HG03469 (cell line): ENCODE measurements around the gene KDM5B.
"Not testable (repeated sequence)": the region's sequence is repeated elsewhere in the genome, so short reads cannot be mapped to it uniquely, and the experiment has no call there.

ENCODE experiments used
- ATAC-seq: cut with Tn5 transposase; IDR thresholded peaks from one replicate; pipeline ENCODE4 v1.9.1; 2021; ENCODE audit warnings: mild to moderate bottlenecking, moderate library complexity, moderate number of reproducible peaks; ENCODE audit not compliant: unreplicated experiment

Gene KDM5B

DNA sequence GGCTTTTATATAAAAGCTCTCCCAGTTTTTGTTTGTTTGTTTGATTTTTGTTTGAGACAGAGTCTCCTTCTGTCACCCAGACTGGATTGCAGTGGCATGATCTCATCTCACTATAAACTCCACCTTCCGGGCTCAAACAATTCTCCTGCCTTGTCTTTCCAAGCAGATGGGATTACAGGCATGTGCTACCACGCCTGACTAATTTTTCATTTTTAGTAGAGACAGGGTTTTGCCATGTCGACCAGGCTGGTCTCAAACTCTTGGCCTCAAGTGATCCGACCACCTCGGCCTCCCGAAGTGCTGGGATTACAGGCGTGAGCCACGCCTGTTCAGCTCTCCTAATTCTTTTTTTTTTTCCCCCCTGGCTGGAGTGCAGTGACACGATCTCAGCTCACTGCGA is 6.9 kb upstream of the KDM5B start:
- ATAC-seq: no peak

DNA sequence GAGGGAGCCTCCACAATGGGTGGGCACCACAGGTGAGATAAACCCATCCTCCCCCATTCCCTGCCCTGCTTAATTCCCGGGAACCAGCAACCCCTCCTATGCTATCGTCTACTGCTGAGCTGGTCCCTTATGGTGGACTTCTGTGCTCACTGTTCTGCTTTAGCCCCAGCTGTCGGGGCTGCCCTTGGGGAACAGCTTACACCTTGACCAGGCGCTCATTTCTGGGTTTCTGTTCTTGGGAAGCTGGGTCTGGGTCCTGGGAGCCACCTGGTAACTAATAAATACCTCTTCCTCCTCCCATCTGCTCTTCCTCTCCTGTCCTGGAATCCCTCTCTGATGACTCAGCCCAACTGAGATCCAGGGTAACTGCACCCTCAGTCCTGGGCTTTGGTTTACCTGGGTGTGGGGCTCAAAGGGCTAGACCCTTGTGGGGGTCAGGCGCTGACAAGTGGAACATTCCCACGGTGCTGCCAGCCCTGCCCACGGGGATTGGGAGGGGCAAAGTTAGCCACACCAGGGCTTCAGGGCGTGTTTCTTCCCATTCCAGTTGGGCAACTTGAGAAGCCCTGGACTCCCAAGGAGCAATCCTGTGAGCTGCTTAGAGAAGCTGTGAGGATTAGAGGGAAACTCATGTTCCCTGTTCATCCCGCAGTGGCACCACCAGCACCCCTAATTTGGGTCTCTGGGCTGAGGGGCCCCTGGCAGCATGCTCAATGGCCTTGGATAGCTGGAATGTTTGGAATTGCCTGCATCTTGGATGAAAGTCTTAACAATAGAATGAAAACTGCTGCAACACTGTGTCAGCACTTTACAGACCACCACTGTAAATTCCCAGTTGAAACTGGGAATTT is 4.2 kb upstream of the KDM5B start:
- ATAC-seq: no peak

GRCh38 chr1:202811296-202812175 is 3.3 kb upstream of the KDM5B start:
- ATAC-seq: no peak

- ATAC-seq: peak; percentile 47
Measured at GRCh38 chr1:202810615-202811295, 2.5 kb upstream of the KDM5B start, which contains the start of gene PCAT6. Gene PCAT6 (plus strand): TSS chr1:202810954.

DNA sequence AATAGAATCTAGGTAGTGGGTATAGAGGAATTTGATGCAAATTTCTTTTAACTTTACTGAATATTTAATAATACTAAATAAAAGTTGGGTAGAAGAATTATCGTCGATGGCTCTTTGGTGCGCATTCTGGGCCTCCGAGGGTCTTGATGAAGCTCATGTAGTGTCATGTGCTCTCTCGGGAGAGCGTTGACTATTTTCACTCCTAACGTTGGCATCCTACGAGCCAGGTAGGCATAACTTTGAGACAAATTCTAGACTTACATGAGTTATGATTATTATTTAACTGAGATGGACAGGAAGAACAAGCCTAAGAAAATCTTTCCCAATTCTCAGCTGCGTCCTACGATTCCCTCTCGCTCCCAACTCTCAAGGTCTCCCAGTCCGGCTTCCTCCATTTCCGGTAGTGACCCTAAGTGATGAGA is 2.0 kb upstream of the KDM5B start:
- ATAC-seq: no peak

DNA sequence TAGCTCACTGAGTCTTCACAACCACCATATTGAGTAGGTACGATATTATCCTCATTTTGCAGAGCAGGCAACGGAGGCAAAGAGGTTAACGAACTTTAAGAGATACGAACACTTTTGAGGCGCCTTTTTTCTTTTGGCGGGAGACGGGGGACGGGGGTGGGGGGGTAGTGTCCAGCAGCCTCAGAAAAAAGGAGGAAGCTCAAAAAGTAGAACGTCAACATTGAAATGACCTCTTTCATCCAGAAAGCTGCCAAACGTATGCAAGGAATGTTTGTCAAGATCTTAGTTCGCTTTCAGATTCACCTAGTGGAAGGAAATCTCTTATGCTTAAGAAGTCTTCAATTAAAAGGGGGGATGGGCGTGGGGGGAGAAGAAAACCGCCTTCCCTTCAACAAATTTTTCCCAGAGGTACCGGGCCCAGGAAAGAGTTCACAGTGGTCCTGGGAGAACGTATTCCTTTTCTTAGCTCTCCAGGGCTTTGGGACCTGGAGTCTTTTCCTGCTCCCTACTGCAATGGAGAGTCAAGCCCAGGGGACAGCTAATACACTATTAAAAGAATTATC is 1.5 kb upstream of the KDM5B start:
- no peak for ATAC-seq

- no peak for ATAC-seq
Measured at GRCh38 chr1:202807451-202807925, 733 bp downstream of the KDM5B start.

- no peak for ATAC-seq
Measured at GRCh38 chr1:202806845-202807450, 1.3 kb downstream of the KDM5B start.

DNA sequence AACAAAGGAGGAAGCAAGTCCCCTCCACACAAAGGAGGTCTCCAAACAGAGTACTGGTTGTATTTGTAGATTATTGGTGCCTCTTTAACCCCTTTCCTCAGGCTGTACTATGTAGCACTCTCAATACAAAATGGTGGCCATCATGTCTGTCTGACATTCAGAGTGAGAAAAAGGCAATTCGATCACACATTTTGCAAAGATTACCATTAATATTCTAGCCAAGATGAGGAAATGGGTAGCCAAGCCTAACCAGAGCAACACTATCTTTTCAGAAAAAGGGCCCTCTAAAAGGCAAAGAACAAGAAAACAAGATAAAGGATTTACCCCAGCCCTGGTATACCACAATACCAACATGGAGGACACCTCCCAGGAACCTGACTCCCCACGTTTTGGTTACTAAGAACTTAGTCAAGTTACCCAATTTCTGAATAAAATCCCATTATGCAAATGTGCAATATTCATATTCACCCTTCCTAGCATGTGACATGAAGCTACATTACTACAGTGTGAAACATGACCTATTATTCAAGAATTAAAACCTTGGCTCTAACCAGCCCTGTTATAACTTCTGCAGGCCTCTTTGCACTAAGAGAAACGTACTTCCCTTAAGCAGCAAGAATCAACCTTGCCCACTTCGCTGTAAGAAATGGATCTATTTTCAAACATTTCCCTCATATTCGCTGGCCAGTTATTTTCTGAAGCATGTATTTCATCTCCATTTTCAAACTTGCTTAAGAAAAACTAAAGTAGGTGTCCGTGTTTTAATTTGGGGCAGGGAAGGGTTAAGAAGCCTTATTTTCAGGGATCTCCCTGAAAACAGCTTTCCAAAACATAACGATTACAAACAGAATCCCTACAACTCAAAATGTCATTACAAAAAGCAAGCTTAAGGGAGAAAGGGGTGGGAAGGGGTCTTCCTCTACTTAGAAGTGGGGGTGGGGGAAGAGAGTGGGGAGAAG is 2.1 kb downstream of the KDM5B start:
- ATAC-seq: no peak

DNA sequence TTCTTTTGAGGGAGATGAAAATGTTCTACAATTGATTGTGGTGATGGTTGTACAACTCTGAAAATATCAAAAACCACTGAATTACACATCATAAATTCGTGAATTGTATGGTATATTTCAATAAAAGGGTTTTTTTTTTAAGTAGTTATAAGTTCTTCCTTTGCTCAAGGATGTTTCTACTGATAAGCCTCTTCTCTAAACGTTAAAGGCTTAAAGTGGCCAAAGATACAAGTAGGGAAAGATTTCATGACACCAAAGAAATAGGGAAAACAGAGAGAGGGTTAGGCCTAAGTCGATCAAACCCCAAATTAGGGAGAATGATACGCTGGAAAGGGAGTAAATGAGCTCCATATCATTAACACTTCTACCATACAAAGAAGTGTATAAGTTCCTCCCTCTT is 4.1 kb downstream of the KDM5B start:
- no peak for ATAC-seq

DNA sequence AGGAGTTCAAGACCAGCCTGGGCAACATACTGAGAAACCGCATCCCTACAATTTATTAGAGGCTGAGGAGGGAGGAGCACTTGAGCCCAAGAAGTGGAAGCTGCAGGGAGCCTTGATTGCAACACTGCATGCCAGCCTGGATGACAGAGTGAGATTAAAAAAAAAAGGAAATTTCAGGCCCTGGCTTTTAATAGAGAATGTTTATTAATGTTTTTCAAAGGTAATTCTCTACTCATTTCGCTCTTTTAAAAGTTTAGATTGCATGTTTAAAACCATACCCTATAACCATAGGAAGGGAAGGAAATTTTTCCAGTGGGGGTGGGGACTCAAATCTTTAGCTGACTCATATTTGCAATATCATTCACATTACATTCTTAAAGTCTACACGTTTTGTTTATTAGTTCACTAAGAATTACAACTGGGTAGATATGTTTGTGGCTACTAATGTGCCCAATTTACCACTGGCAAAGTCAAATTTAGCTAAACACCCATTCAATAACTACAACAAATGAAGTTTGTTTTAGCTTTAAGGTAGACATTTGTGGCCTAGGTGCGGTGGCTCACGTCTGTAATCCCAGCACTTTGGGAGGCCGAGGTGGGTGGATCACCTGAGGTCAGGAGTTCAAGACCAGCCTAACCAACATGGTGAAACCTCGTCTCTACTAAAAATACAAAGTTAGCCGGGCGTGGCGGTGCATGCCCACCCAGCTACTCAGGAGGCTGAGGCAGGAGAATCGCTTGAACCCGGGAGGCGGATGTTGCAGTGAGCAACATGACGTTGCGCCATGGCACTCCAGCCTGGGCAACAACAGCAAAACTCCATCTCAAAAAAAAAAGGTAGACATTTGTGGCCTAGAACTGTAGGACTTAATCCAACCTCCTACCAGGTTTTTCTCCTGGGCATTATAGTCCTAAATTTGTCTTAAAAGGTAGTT is 5.0 kb downstream of the KDM5B start:
- ATAC-seq: no peak

DNA sequence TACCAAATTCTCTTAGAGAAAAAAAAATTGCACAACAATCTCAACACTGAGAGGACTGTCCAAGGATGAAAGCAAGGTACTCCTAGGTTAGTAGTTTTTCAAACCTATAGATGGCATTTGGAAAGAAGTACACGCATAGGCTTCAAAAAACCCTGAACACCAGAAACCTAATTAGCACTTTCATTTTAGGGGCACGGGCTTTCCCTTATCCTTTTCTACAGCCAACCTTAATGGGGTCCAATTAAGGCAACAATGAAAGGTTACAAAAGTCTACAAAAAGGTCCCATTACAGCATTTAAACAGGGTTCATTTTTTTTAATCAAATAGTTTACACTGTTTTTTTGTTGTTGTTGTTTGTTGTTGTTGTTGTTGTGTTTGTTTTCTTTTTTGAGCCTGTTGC is 6.2 kb downstream of the KDM5B start:
- ATAC-seq: no peak

GRCh38 chr1:202801175-202801574 is 7.0 kb downstream of the KDM5B start:
- ATAC-seq: no peak

DNA sequence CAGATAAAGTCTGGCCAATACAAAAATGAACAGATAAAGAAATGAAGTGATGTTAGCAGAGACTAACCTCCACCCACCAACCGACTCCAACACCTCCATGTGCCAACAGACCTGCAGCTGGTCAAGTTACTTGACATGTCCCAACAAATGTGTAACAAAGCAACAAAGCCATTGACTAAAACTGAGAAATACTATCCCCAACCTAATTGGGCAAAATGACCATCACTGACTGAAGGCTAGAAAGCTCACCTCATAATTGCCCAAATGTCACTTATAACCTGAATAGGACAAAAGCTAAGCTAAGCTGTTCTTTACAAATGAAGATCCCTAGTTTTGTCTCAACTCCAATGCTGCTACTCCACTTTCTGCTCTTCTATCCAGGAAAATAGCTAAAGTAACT is 7.5 kb downstream of the KDM5B start:
- ATAC-seq: no peak

DNA sequence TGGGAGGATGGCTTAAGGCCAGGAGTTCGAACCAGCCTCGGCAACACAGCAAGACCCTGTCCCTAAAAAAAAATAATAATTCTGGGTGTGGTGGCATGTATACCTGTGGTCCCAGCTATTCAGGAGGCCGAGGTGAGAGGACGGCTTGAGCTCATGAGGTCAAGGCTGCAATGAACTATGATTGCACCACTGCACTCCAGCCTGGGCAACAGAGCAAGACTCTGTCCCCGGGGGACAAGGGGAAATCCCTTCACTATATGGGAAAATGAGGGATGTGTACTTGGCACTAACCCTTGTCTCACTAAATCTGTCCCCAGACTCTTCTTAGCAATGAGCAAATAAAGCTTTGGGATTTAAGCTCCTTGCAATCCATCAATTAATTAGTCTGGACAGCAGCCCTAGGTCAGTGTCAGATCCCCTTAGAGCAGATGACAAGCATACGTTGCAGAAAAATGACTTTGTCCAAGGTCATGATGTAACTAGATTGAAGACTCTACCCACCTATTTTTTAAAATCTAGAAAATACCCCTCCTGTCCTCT is 9.4 kb downstream of the KDM5B start:
- no peak for ATAC-seq

GRCh38 chr1:202798260-202798659 is 10.0 kb downstream of the KDM5B start:
- no peak for ATAC-seq

DNA sequence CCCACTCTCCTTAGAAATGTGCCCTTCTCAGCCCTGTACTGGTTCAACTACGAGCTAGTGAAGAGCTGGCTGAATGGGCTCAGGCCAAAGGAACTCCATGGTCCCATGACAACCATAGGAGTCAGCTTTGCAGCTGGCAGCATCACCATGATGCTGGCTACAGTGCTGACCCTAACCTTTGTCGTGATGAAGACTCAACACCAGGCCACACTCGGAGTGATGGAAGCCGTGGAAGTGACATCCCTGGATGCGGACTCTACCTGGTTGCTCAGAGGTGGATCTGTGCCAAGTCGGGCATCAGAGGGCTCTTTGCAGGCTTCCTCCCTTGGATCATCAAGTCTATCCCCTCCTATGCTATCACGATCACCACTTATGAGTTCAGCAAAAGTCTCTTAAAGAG is 11.6 kb downstream of the KDM5B start:
- ATAC-seq: no peak

GRCh38 chr1:202794931-202795330 is 13.3 kb downstream of the KDM5B start:
- not testable (repeated sequence) for ATAC-seq
